Fibroblast of lung (primary cell): ENCODE measurements around the gene ADAMTS14. TPM values are rescaled to one million over a fixed set of nuclear protein-coding genes. Genes with fewer than 3 reads are reported as not detected.
"Not testable (repeated sequence)": the region's sequence is repeated elsewhere in the genome, so short reads cannot be mapped to it uniquely, and the experiment has no call there.

ENCODE experiments used
- DNase-seq, 2 donors: peaks; one replicate each; pipeline versions ENCODE4 v3.0.0 to v3.0.0-alpha.2; 2010; ENCODE audit warnings: low read depth in 2 of 2
- H2AFZ ChIP-seq: 2 replicates; pipeline ENCODE4 v1.5.1; 2012; ENCODE audit warnings: low read length, control low read depth, inconsistent platforms
- H3K27ac ChIP-seq: 2 replicates; pipeline ENCODE4 v1.5.1; 2011; ENCODE audit warnings: low read length, control low read depth; ENCODE audit not compliant: insufficient read depth
- H3K27me3 ChIP-seq: 2 replicates; pipeline ENCODE4 v1.5.1; 2011; ENCODE audit warnings: mild to moderate bottlenecking, low read length; ENCODE audit not compliant: control insufficient read depth, insufficient read depth
- H3K36me3 ChIP-seq: 2 replicates; pipeline ENCODE4 v1.5.1; 2011; ENCODE audit warnings: low read length; ENCODE audit not compliant: control insufficient read depth, insufficient read depth
- H3K4me1 ChIP-seq: 2 replicates; pipeline ENCODE4 v1.5.1; 2011; ENCODE audit warnings: low read length; ENCODE audit not compliant: control insufficient read depth, insufficient read depth; ENCODE audit errors: extremely low read depth
- H3K4me2 ChIP-seq: 2 replicates; pipeline ENCODE4 v1.5.1; 2011; ENCODE audit warnings: low read length, control low read depth; ENCODE audit not compliant: insufficient read depth; ENCODE audit errors: extremely low read depth
- H3K4me3 ChIP-seq, 4 experiments: fragments of 200-600 bp in 1 of 4; sonication (generic) in 1 of 4; replicated peaks in 1 of 4; 2 replicates each; pipeline ENCODE4 v1.5.1; 2011 to 2016; ENCODE audit warnings: low read length in 4 of 4, low read depth in 3 of 4, mild to moderate bottlenecking in 3 of 4, control low read depth in 2 of 4, inconsistent platforms in 1 of 4, mixed read lengths in 1 of 4; ENCODE audit not compliant: insufficient read depth in 1 of 4; ENCODE audit errors: control extremely low read depth in 1 of 4
- H3K79me2 ChIP-seq: 2 replicates; pipeline ENCODE4 v1.5.1; 2012; ENCODE audit warnings: mild to moderate bottlenecking, low read length, inconsistent platforms; ENCODE audit not compliant: control insufficient read depth, insufficient read depth
- H3K9ac ChIP-seq: 2 replicates; pipeline ENCODE4 v1.5.1; 2011; ENCODE audit warnings: mild to moderate bottlenecking, low read length, control low read depth; ENCODE audit not compliant: insufficient read depth
- H3K9me3 ChIP-seq: 2 replicates; pipeline ENCODE4 v1.5.1; 2012; ENCODE audit warnings: low read depth, low read length; ENCODE audit not compliant: control insufficient read depth, insufficient read depth
- H4K20me1 ChIP-seq: 2 replicates; pipeline ENCODE4 v1.5.1; 2011; ENCODE audit warnings: low read length; ENCODE audit not compliant: control insufficient read depth, insufficient read depth; ENCODE audit errors: extremely low read depth
- CTCF ChIP-seq, 2 donors: IDR thresholded peaks in 1 of 2; conservative IDR thresholded peaks in 1 of 2; 1 replicate in 1 of 2; 2 replicates in 1 of 2; pipeline ENCODE4 v1.5.1; 2011 to 2012; ENCODE audit warnings: low read length in 2 of 2, control low read depth in 1 of 2, inconsistent platforms in 1 of 2, low read depth in 1 of 2, mild to moderate bottlenecking in 1 of 2
- EZH2 ChIP-seq: IDR thresholded peaks from 2 replicates; pipeline ENCODE4 v1.5.1; 2012; ENCODE audit warnings: low read length, control low read depth, mild to moderate bottlenecking; ENCODE audit errors: missing control alignments
- polyA plus RNA-seq, 2 donors: library from polyadenylated mRNA; depleted of rRNA in 1 of 2; stranded (reverse) in 1 of 2; unstranded in 1 of 2; fragments of >200 nt; gene quantifications; 2 replicates each; pipeline ENCODE4 v1.2.1, GENCODE V29; 2011 to 2012; ENCODE audit warnings: missing spikeins in 1 of 2
- total RNA-seq: library from RNA; depleted of rRNA; stranded (reverse); fragments of >200 nt; gene quantifications from 2 replicates; pipeline ENCODE4 v1.2.1, GENCODE V29; 2014

Gene ADAMTS14
- total and polyA plus RNA-seq, 2 donors (not counting 1 experiment from before 2014, with no cell fraction given): 4.1 to 6.2 TPM

- Histone ChIP-seq H4K20me1 (no peaks in the 10 kb centered on the region), H3K79me2 (no peaks in the 10 kb centered on the region), H3K9ac (no peak overlapping the region), H2AFZ (no peak overlapping the region), H3K36me3 (no peaks in the 10 kb centered on the region), H3K4me3 (no peak overlapping the region), H3K27ac (no peak overlapping the region), H3K4me2 (no peak overlapping the region), H3K4me1 (no peaks in the 10 kb centered on the region), H3K9me3 (no peaks in the 10 kb centered on the region), H3K27me3 (no peaks in the 10 kb centered on the region)
- TF ChIP-seq CTCF (conservative IDR thresholded peaks at IDR 0.05 in 1 of 2, IDR thresholded peaks at IDR 0.05 in 1 of 2; ENCODE audit: low read depth in 1 of 2, low read length in 2 of 2): no peak
- no peak for TF ChIP-seq EZH2
- DNase-seq: no peak
These were observed 46.2 kb upstream of the ADAMTS14 start for GRCh38 chr10:70626056-70626455.

- no peaks in the 10 kb centered on the region for H3K36me3 ChIP-seq
- no peaks in the 10 kb centered on the region for H3K79me2 ChIP-seq
- no peak overlapping the region for H2AFZ ChIP-seq
- TF ChIP-seq CTCF (conservative IDR thresholded peaks at IDR 0.05 in 1 of 2, IDR thresholded peaks at IDR 0.05 in 1 of 2; ENCODE audit: low read depth in 1 of 2, low read length in 2 of 2) (no peak), EZH2 (no peak)
- no peak overlapping the region for H3K9ac ChIP-seq
- H3K27ac ChIP-seq: no peak overlapping the region
- DNase-seq: no peak
- H3K4me1 ChIP-seq: no peaks in the 10 kb centered on the region
- no peak overlapping the region for H3K4me3 ChIP-seq
- no peak overlapping the region for H3K4me2 ChIP-seq
- H3K27me3 ChIP-seq: peaks cover 4% of the 10 kb centered on the region
- no peaks in the 10 kb centered on the region for H4K20me1 ChIP-seq
- H3K9me3 ChIP-seq: no peaks in the 10 kb centered on the region
These were observed 43.0 kb upstream of the ADAMTS14 start for GRCh38 chr10:70629338-70629737.

- not testable (repeated sequence) for H3K4me2 ChIP-seq, H3K27ac ChIP-seq, H3K79me2 ChIP-seq, H3K36me3 ChIP-seq, H3K4me3 ChIP-seq, H3K4me1 ChIP-seq, DNase-seq, H2AFZ ChIP-seq, H4K20me1 ChIP-seq, H3K27me3 ChIP-seq, H3K9ac ChIP-seq, H3K9me3 ChIP-seq
These were observed 40.6 kb upstream of the ADAMTS14 start for GRCh38 chr10:70631735-70632134.
